Stimulated activated CD8-positive, alpha-beta memory T cell treated with anti-CD3 and anti-CD28 coated beads, Interleukin-15, amount 100 ng/mL, for 24 hours (primary cell): ENCODE results near the gene CHST8.

Experiments used
- DNase-seq: peaks from one replicate; pipeline ENCODE4 v3.0.0-alpha.2; 2020; ENCODE audit warnings: low read depth

Gene CHST8

GRCh38 chr19:33618884-33619283, 2.9 kb upstream of the CHST8 start:
- no peak for DNase-seq

GRCh38 chr19:33620611-33621010, 1.1 kb upstream of the CHST8 start:
- DNase-seq: no peak

- no peak for DNase-seq
Measured at GRCh38 chr19:33621065-33621785, 528 bp upstream of the CHST8 start.

- no peak for DNase-seq
Measured at GRCh38 chr19:33622505-33622808, 704 bp downstream of the CHST8 start.

- no peak for DNase-seq
Measured at GRCh38 chr19:33622809-33623511, 1.2 kb downstream of the CHST8 start.

GRCh38 chr19:33624586-33624985, 2.8 kb downstream of the CHST8 start:
- no peak for DNase-seq

- no peak for DNase-seq
Measured at GRCh38 chr19:33627526-33627925, 5.8 kb downstream of the CHST8 start.

GRCh38 chr19:33627962-33628839, 6.4 kb downstream of the CHST8 start:
- no peak for DNase-seq

GRCh38 chr19:33628921-33629825, 7.4 kb downstream of the CHST8 start:
- no peak for DNase-seq

GRCh38 chr19:33629826-33630375, 8.1 kb downstream of the CHST8 start:
- DNase-seq: no peak

GRCh38 chr19:33630880-33631608, 9.3 kb downstream of the CHST8 start:
- no peak for DNase-seq

GRCh38 chr19:33631609-33631973, 9.8 kb downstream of the CHST8 start:
- no peak for DNase-seq

GRCh38 chr19:33634361-33635091, 12.8 kb downstream of the CHST8 start:
- no peak for DNase-seq

- no peak for DNase-seq
Measured at GRCh38 chr19:33638167-33639034, 16.6 kb downstream of the CHST8 start.

- no peak for DNase-seq
Measured at GRCh38 chr19:33639035-33639681, 17.4 kb downstream of the CHST8 start.

GRCh38 chr19:33640773-33641172, 19.0 kb downstream of the CHST8 start:
- DNase-seq: no peak

- no peak for DNase-seq
Measured at GRCh38 chr19:33641261-33641660, 19.5 kb downstream of the CHST8 start.

- DNase-seq: no peak
Measured at GRCh38 chr19:33641956-33642498, 20.3 kb downstream of the CHST8 start.
